Keratinocyte (primary cell): ENCODE data around the gene TH. TPM values are rescaled to one million over a fixed set of nuclear protein-coding genes. Genes with fewer than 3 reads are reported as not detected.

Source experiments
- DNase-seq: peaks from one replicate; pipeline ENCODE4 v3.0.0-alpha.2; 2011; ENCODE audit warnings: low read depth, missing footprints, low spot score
- FAIRE-seq: peaks from 2 replicates; lab custom pipeline; 2011; peaks lifted over from hg19 to GRCh38; lab: Jason Lieb, UNC
- H2AFZ ChIP-seq: 2 replicates; pipeline ENCODE4 v1.6.0; 2012; ENCODE audit warnings: low read length, control low read depth, inconsistent platforms; ENCODE audit not compliant: control insufficient read depth
- H3K27ac ChIP-seq: 2 replicates; pipeline ENCODE4 v1.5.1; 2011; ENCODE audit warnings: low read length; ENCODE audit not compliant: control insufficient read depth, insufficient read depth
- H3K27me3 ChIP-seq: 3 replicates; pipeline ENCODE4 v1.6.0; 2011; ENCODE audit warnings: low read length; ENCODE audit not compliant: control insufficient read depth, insufficient read depth; ENCODE audit errors: extremely low read depth
- H3K36me3 ChIP-seq, 2 experiments: 2 replicates in 1 of 2; 3 replicates in 1 of 2; pipeline ENCODE4 v1.5.1; 2011; ENCODE audit warnings: low read length in 2 of 2, mild to moderate bottlenecking in 1 of 2; ENCODE audit not compliant: control insufficient read depth in 2 of 2, insufficient read depth in 2 of 2; ENCODE audit errors: extremely low read depth in 1 of 2
- H3K4me1 ChIP-seq: 3 replicates; pipeline ENCODE4 v1.5.1; 2011; ENCODE audit warnings: low read length; ENCODE audit not compliant: control insufficient read depth, insufficient read depth; ENCODE audit errors: extremely low read depth
- H3K4me2 ChIP-seq: 3 replicates; pipeline ENCODE4 v1.6.0; 2011; ENCODE audit warnings: low read depth, low read length; ENCODE audit not compliant: control insufficient read depth, insufficient read depth; ENCODE audit errors: extremely low read depth
- H3K4me3 ChIP-seq, 3 experiments: fragments of 200-600 bp in 1 of 3; sonication (generic) in 1 of 3; 2 replicates in 2 of 3; 3 replicates in 1 of 3; pipeline ENCODE4 v1.5.1; 2011 to 2016; ENCODE audit warnings: low read length in 3 of 3, mild to moderate bottlenecking in 3 of 3, control low read depth in 2 of 3, inconsistent platforms in 1 of 3, low read depth in 1 of 3, mixed read lengths in 1 of 3, mixed run types in 1 of 3, moderate library complexity in 1 of 3; ENCODE audit not compliant: control insufficient read depth in 2 of 3, insufficient read depth in 2 of 3; ENCODE audit errors: extremely low read depth in 1 of 3
- H3K79me2 ChIP-seq: 2 replicates; pipeline ENCODE4 v1.6.0; 2012; ENCODE audit warnings: low read length; ENCODE audit not compliant: control insufficient read depth, insufficient read depth
- H3K9ac ChIP-seq: 3 replicates; pipeline ENCODE4 v1.6.0; 2011; ENCODE audit warnings: low read length; ENCODE audit not compliant: control insufficient read depth, insufficient read depth; ENCODE audit errors: extremely low read depth
- H3K9me1 ChIP-seq: 3 replicates; pipeline ENCODE4 v1.6.0; 2011; ENCODE audit warnings: low read length; ENCODE audit not compliant: control insufficient read depth, insufficient read depth; ENCODE audit errors: extremely low read depth
- H3K9me3 ChIP-seq: 2 replicates; pipeline ENCODE4 v1.5.1; 2012; ENCODE audit warnings: low read depth, low read length; ENCODE audit not compliant: control insufficient read depth
- H4K20me1 ChIP-seq: 3 replicates; pipeline ENCODE4 v1.6.0; 2011; ENCODE audit warnings: low read length; ENCODE audit not compliant: control insufficient read depth, insufficient read depth; ENCODE audit errors: extremely low read depth
- EZH2 ChIP-seq: IDR thresholded peaks from one replicate; pipeline ENCODE4 v1.6.1; 2012; ENCODE audit warnings: inconsistent platforms, mild to moderate bottlenecking, low read length, moderate library complexity
- dilution Hi-C: fragments of 300-500 bp; cut with MboI; formaldehyde crosslinking; loops from one replicate; pipeline ENCODE4 v1.7.0; 2020; ENCODE audit warnings: low sequenced_read_pairs; ENCODE audit not compliant: extremely low pct_ligation_motif_present
- polyA plus RNA-seq, 5 experiments: library from polyadenylated mRNA; depleted of rRNA in 3 of 5; stranded (reverse) in 3 of 5; stranded (forward) in 1 of 5; unstranded in 1 of 5; fragments of >200 nt; gene quantifications; 1 replicate in 1 of 5; 2 replicates in 3 of 5; 3 replicates in 1 of 5; pipeline versions ENCODE4 v1.2.1 to v1.2.3, GENCODE V29; 2011 to 2012; ENCODE audit warnings: missing spikeins in 2 of 5, low read depth in 1 of 5, low replicate concordance in 1 of 5
- TF ChIP-seq, protein P1 (sequence below), 3 experiments: IDR thresholded peaks in 1 of 3; conservative IDR thresholded peaks in 1 of 3; optimal IDR thresholded peaks in 1 of 3; 2 replicates in 2 of 3; 3 replicates in 1 of 3; pipeline versions ENCODE3 to v1.5.1; 2011; ENCODE audit warnings: low read length in 3 of 3, mild to moderate bottlenecking in 3 of 3, moderate library complexity in 2 of 3, control low read depth in 1 of 3, inconsistent platforms in 1 of 3; ENCODE audit not compliant: insufficient read depth in 2 of 3; ENCODE audit errors: extremely low read depth in 1 of 3

TH gene
- polyA plus RNA-seq, 1 donor (not counting 4 experiments of a cell fraction or from before 2014, with no cell fraction given): 0.50 TPM

DNA sequence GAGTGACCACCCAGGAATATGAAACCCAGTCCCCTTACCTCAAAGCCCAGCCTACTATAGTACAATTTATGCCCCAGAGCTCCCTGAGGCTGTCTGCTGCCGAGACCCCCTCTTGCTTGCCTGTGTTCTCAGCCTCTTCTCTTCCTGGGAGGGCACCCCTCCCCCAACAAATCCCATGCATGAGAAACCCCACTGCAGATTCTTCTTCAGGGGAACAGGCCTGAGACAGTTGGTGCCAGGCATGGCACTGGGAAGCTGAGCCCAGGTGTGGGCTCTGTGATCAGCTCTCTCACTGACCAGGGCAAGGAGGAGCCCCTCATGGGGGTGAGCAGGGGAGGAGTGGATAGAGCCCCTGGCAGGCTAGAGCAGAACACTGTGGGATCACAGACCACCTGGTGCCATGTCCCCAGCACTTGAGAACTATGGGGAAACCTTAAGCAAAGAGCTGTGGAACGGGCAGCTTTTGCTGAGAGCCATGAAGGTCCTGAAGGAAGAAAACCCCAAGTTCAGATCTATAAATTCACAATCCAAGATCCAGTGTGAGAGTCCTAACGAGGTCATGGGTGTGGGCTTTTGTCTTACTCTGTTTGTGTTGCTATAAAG is 46.5 kb upstream of the TH start:
- H3K27ac ChIP-seq: no peak overlapping the region
- DNase-seq (no peak), FAIRE-seq (no peak)
- H2AFZ ChIP-seq: no peak overlapping the region
- no peak overlapping the region for H3K9ac ChIP-seq
- dilution Hi-C loops: no loop called here
- no peaks in the 10 kb centered on the region for H3K9me1 ChIP-seq
- H3K4me1 ChIP-seq: peaks cover 7% of the 10 kb centered on the region
- H4K20me1 ChIP-seq: no peaks in the 10 kb centered on the region
- H3K4me3 ChIP-seq: no peak overlapping the region
- TF ChIP-seq, protein P1, sequence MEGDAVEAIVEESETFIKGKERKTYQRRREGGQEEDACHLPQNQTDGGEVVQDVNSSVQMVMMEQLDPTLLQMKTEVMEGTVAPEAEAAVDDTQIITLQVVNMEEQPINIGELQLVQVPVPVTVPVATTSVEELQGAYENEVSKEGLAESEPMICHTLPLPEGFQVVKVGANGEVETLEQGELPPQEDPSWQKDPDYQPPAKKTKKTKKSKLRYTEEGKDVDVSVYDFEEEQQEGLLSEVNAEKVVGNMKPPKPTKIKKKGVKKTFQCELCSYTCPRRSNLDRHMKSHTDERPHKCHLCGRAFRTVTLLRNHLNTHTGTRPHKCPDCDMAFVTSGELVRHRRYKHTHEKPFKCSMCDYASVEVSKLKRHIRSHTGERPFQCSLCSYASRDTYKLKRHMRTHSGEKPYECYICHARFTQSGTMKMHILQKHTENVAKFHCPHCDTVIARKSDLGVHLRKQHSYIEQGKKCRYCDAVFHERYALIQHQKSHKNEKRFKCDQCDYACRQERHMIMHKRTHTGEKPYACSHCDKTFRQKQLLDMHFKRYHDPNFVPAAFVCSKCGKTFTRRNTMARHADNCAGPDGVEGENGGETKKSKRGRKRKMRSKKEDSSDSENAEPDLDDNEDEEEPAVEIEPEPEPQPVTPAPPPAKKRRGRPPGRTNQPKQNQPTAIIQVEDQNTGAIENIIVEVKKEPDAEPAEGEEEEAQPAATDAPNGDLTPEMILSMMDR (optimal IDR thresholded peaks at IDR 0.05 in 1 of 3, IDR thresholded peaks at IDR 0.05 in 1 of 3, conservative IDR thresholded peaks at IDR 0.05 in 1 of 3; ENCODE audit: extremely low read depth in 1 of 3, insufficient read depth in 2 of 3, low read length in 3 of 3): no peak
- no peak for TF ChIP-seq EZH2
- H3K27me3 ChIP-seq: peaks cover 39% of the 10 kb centered on the region
- H3K36me3 ChIP-seq: no peaks in the 10 kb centered on the region
- H3K79me2 ChIP-seq: no peaks in the 10 kb centered on the region
- H3K4me2 ChIP-seq: no peak overlapping the region
- no peaks in the 10 kb centered on the region for H3K9me3 ChIP-seq

DNA sequence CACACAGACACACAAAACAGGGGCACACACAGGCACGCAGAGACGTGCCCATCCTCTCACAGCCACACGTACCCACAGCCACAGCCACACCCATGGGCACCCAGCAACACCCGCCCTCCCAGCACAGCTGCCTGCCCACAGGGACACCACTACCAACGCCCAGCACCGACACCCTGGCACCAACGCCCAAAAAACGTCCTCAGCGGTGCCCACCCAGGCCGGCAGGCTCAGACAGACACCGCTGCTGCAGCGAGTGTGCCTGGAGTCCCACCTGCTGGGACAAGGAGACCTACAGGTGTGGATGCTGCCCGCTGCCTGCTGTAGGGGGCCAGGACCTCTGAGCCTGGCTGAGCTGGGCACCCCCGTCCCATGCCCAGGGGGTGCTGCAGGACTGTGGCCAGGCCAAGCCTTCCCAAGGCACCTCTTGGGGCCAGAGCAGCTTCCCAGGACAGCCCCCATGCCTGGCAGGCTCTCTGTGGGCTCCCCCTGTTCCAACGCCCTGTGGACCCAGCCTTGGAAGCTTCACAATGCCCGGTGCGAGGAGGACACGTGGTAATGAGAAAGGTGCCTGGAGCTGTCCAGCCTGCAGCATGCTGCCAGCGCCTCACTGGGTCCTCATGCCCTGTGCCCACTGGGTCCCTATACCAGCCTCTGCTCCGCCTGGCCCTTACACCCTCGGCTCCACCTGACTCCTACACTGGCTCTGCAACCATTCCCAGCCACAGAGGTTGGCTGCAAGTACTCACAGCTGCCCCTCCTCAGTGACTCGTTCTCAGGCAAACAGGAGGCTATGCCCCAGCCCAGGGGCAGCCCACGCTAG is 45.8 kb upstream of the TH start:
- no peak overlapping the region for H3K4me2 ChIP-seq
- no peak for FAIRE-seq
- no peaks in the 10 kb centered on the region for H3K9me1 ChIP-seq
- no peak overlapping the region for H3K9ac ChIP-seq
- no peaks in the 10 kb centered on the region for H4K20me1 ChIP-seq
- H3K4me1 ChIP-seq: peaks cover 7% of the 10 kb centered on the region
- H3K4me3 ChIP-seq: no peak overlapping the region
- no peak overlapping the region for H2AFZ ChIP-seq
- dilution Hi-C loops: no loop called here
- H3K9me3 ChIP-seq: no peaks in the 10 kb centered on the region
- no peaks in the 10 kb centered on the region for H3K79me2 ChIP-seq
- no peak overlapping the region for H3K27ac ChIP-seq
- no peak for TF ChIP-seq EZH2
- TF ChIP-seq, protein P1 (optimal IDR thresholded peaks at IDR 0.05 in 1 of 3, IDR thresholded peaks at IDR 0.05 in 1 of 3, conservative IDR thresholded peaks at IDR 0.05 in 1 of 3; ENCODE audit: extremely low read depth in 1 of 3, insufficient read depth in 2 of 3, low read length in 3 of 3): no peak
- peaks cover 43% of the 10 kb centered on the region for H3K27me3 ChIP-seq
- H3K36me3 ChIP-seq: no peaks in the 10 kb centered on the region
- no peak for DNase-seq
